GM23248 (cell line): ENCODE measurements around the gene STRA8.

Source experiments
- EZH2 ChIP-seq: fragments of 200-600 bp; sonication (generic); IDR thresholded peaks from 2 replicates; pipeline ENCODE4 v1.6.1; 2018; ENCODE audit warnings: antibody characterized with exemption, mild to moderate bottlenecking; ENCODE audit not compliant: insufficient read depth, poor library complexity, severe bottlenecking
- EZH2phosphoT487 ChIP-seq: fragments of 200-600 bp; sonication (generic); IDR thresholded peaks from 2 replicates; pipeline ENCODE4 v1.6.1; 2018; ENCODE audit warnings: antibody characterized with exemption, moderate library complexity, mild to moderate bottlenecking, low read depth; ENCODE audit not compliant: insufficient read depth

GRCh38 chr7:135192914-135193536 is 40.6 kb upstream of the STRA8 start:
- no peak for TF ChIP-seq EZH2
- no peak for TF ChIP-seq EZH2phosphoT487
